Transverse colon (tissue), 4 donors: ENCODE data around the gene ST7L. TPM values are rescaled to one million over a fixed set of nuclear protein-coding genes. Genes with fewer than 3 reads are reported as not detected.

Experiments
- DNase-seq: peaks from one replicate; pipeline ENCODE4 v3.0.0-alpha.2; 2019
- H3K27ac ChIP-seq, 4 donors: fragments of 200-600 bp; sonication (generic); 2 replicates each; pipeline ENCODE4 v1.5.1; 2016 to 2018; ENCODE audit warnings: inconsistent platforms in 4 of 4
- H3K27me3 ChIP-seq: fragments of 200-600 bp; sonication (generic); 2 replicates; pipeline ENCODE4 v1.5.1; 2017; ENCODE audit warnings: inconsistent platforms
- H3K36me3 ChIP-seq, 4 donors: fragments of 200-600 bp; sonication (generic); 2 replicates each; pipeline ENCODE4 v1.5.1; 2017 to 2019; ENCODE audit warnings: inconsistent platforms in 4 of 4
- H3K4me1 ChIP-seq, 4 donors: fragments of 200-600 bp; sonication (generic); 2 replicates each; pipeline ENCODE4 v1.5.1; 2017 to 2020; ENCODE audit warnings: inconsistent platforms in 4 of 4
- H3K4me3 ChIP-seq, 4 donors: fragments of 200-600 bp; sonication (generic); 1 replicate in 1 of 4; 2 replicates in 3 of 4; pipeline versions ENCODE4 v1.5.1 to v1.6.1; 2017 to 2019; ENCODE audit warnings: inconsistent platforms in 4 of 4
- H3K9me3 ChIP-seq, 2 donors: fragments of 200-600 bp; sonication (generic); 2 replicates each; pipeline ENCODE4 v1.5.1; 2017 to 2019; ENCODE audit warnings: inconsistent platforms in 2 of 2
- EP300 ChIP-seq: sonication (generic); formaldehyde crosslinking; IDR thresholded peaks from one replicate; pipeline ENCODE4 v1.6.1; 2017; ENCODE audit warnings: antibody characterized with exemption, low read depth
- POLR2A ChIP-seq: fragments of 450-650 bp; IDR thresholded peaks from one replicate; pipeline ENCODE4 v1.6.1; 2016; ENCODE audit warnings: antibody characterized with exemption, mild to moderate bottlenecking, moderate library complexity
- POLR2AphosphoS5 ChIP-seq, 3 donors: sonication (generic); formaldehyde crosslinking; IDR thresholded peaks; one replicate each; pipeline ENCODE4 v1.6.1; 2016; ENCODE audit warnings: antibody characterized with exemption in 3 of 3
- WGBS, 2 donors: methylation state at CpG; one replicate each; pipeline ENCODE4 v1.1.5; 2018; ENCODE audit warnings: low coverage in 1 of 2; 5-methylcytosine and 5-hydroxymethylcytosine counted together
- in situ Hi-C, 4 donors: fragments of 200-750 bp; cut with MboI; loops; one replicate each; pipeline versions ENCODE4 v1.15.0 to v1.15.1; 2017; ENCODE audit warnings: low sequenced_read_pairs in 3 of 4, low pct_ligation_motif_present in 1 of 4, low pct_unique_long_range_greater_than_20kb in 1 of 4
- intact Hi-C: fragments of 100-400 bp; cut with DNase I; formaldehyde crosslinking; loops from one replicate; pipeline ENCODE4 v1.15.1; 2023; ENCODE audit warnings: low total_unique reads
- total RNA-seq, 4 donors: library from RNA; depleted of rRNA; stranded (reverse); fragments of >200 nt; gene quantifications; one replicate each; pipeline ENCODE4 v1.1.0, GENCODE V29; 2016
- TF ChIP-seq, protein P1 (sequence below), 5 experiments: fragments of 200-600 bp in 3 of 5; fragments of 450-650 bp in 2 of 5; sonication (generic) in 3 of 5; IDR thresholded peaks; 1 replicate in 2 of 5; 2 replicates in 3 of 5; pipeline ENCODE4 v1.5.1; 2016 to 2017; ENCODE audit warnings: antibody characterized with exemption in 5 of 5, inconsistent platforms in 3 of 5, mild to moderate bottlenecking in 2 of 5, moderate library complexity in 1 of 5

Gene ST7L
- total RNA-seq, 4 donors from 2014 or later: 7.0 to 37.4 (median 24.9) TPM

DNA sequence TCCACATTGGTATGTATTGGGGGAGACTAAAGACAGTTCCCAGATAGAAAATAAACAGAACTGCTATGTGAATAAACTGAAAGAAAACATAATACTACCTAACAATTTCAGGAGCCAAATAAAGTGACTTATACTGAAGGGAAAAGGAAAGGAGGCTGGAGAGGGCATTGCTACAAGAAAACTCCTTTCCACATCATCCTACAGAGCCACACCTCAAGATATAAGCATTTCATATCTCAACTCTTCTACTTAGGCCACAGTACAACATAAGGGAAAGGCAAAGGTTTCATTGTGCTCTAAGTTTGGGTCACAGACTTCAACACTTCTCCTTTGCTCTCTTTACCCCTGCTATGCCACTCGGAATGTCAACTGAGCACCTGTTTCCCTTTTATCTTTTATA lies 54.9 kb downstream of the ST7L start:
- H3K36me3 ChIP-seq: peaks cover 0 to 3% (median 0%) of the 10 kb centered on the region in 4 donors
- H3K4me3 ChIP-seq: no peak overlapping the region
- TF ChIP-seq POLR2A (no peak), POLR2AphosphoS5 (IDR thresholded peaks at IDR 0.05) (no peak), EP300 (no peak)
- TF ChIP-seq, protein P1, sequence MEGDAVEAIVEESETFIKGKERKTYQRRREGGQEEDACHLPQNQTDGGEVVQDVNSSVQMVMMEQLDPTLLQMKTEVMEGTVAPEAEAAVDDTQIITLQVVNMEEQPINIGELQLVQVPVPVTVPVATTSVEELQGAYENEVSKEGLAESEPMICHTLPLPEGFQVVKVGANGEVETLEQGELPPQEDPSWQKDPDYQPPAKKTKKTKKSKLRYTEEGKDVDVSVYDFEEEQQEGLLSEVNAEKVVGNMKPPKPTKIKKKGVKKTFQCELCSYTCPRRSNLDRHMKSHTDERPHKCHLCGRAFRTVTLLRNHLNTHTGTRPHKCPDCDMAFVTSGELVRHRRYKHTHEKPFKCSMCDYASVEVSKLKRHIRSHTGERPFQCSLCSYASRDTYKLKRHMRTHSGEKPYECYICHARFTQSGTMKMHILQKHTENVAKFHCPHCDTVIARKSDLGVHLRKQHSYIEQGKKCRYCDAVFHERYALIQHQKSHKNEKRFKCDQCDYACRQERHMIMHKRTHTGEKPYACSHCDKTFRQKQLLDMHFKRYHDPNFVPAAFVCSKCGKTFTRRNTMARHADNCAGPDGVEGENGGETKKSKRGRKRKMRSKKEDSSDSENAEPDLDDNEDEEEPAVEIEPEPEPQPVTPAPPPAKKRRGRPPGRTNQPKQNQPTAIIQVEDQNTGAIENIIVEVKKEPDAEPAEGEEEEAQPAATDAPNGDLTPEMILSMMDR (IDR thresholded peaks at IDR 0.05): no peak
- H3K9me3 ChIP-seq: no peaks in the 10 kb centered on the region
- in situ Hi-C loops: no loop called here
- no peak overlapping the region for H3K27ac ChIP-seq
- H3K4me1 ChIP-seq: no peaks in the 10 kb centered on the region
- intact Hi-C loops: no loop called here
- no peak for DNase-seq
- H3K27me3 ChIP-seq: no peaks in the 10 kb centered on the region
- WGBS, 2 donors: 86% methylated on average over 1 of the region's 1 CpG

GRCh38 chr1:112563341-112563740 lies 55.6 kb downstream of the ST7L start:
- DNase-seq: no peak
- in situ Hi-C loops: no loop called here
- no peaks in the 10 kb centered on the region for H3K4me1 ChIP-seq
- TF ChIP-seq, protein P1 (IDR thresholded peaks at IDR 0.05): no peak
- TF ChIP-seq EP300 (no peak), POLR2A (no peak), POLR2AphosphoS5 (IDR thresholded peaks at IDR 0.05) (no peak)
- intact Hi-C loops: no loop called here
- H3K36me3 ChIP-seq: peaks cover 0 to 10% (median 0%) of the 10 kb centered on the region in 4 donors
- H3K27ac ChIP-seq: no peak overlapping the region
- no peaks in the 10 kb centered on the region for H3K9me3 ChIP-seq
- no peak overlapping the region for H3K4me3 ChIP-seq
- H3K27me3 ChIP-seq: no peaks in the 10 kb centered on the region

- intact Hi-C loops: no loop called here
- no peak for DNase-seq
- H3K9me3 ChIP-seq: no peaks in the 10 kb centered on the region
- WGBS, 2 donors: 92 to 100% methylated on average over 3 of the region's 3 CpGs
- peaks cover 0 to 11% (median 3%) of the 10 kb centered on the region in 4 donors for H3K4me1 ChIP-seq
- TF ChIP-seq EP300 (no peak), POLR2AphosphoS5 (IDR thresholded peaks at IDR 0.05) (no peak), POLR2A (no peak)
- TF ChIP-seq, protein P1 (IDR thresholded peaks at IDR 0.05): no peak
- in situ Hi-C loops: no loop called here
- H3K27me3 ChIP-seq: no peaks in the 10 kb centered on the region
- no peak overlapping the region for H3K27ac ChIP-seq
- H3K36me3 ChIP-seq: peaks cover 0 to 10% (median 0%) of the 10 kb centered on the region in 4 donors
- H3K4me3 ChIP-seq: no peak overlapping the region
Observed at GRCh38 chr1:112558634-112559033, 60.3 kb downstream of the ST7L start.

- no peak overlapping the region for H3K4me3 ChIP-seq
- H3K36me3 ChIP-seq: peaks cover 0 to 10% (median 0%) of the 10 kb centered on the region in 4 donors
- DNase-seq: no peak
- H3K9me3 ChIP-seq: no peaks in the 10 kb centered on the region
- H3K27me3 ChIP-seq: no peaks in the 10 kb centered on the region
- in situ Hi-C loops (no loop called here), intact Hi-C loops (no loop called here)
- TF ChIP-seq POLR2AphosphoS5 (IDR thresholded peaks at IDR 0.05): no peak
- TF ChIP-seq, protein P1 (IDR thresholded peaks at IDR 0.05): no peak
- no peak for TF ChIP-seq POLR2A
- TF ChIP-seq EP300: no peak
- no peak overlapping the region for H3K27ac ChIP-seq
- 67 to 70% methylated on average over 1 of the region's 1 CpG for WGBS, 2 donors
- H3K4me1 ChIP-seq: peaks cover 0 to 11% (median 3%) of the 10 kb centered on the region in 4 donors
Observed at GRCh38 chr1:112557385-112557784, 61.6 kb downstream of the ST7L start.
